HepG2 (cell line): ENCODE results near the gene WDR11. TPM values are rescaled to one million over a fixed set of nuclear protein-coding genes. Genes with fewer than 3 reads are reported as not detected.

Source experiments
- ATAC-seq: fragments of 200-7000 bp; cut with Tn5 transposase; 3 replicates; pipeline ENCODE4 v1.9.1; 2020; ENCODE audit warnings: mild to moderate bottlenecking, moderate library complexity
- BruUV-seq: library from RNA; stranded (reverse); fragments of 400-500 nt; replicated peaks from 2 replicates; lab custom pipeline; 2021; lab: Mats Ljungman, UMichigan
- CTCF ChIA-PET: fragments of 300-600 bp; formaldehyde crosslinking; extraction: SDS; loops from one replicate; lab custom pipeline; 2021; ENCODE audit warnings: low total read pairs, inconsistent platforms, low intra/inter-chr PET ratio; lab: Yijun Ruan, JAX
- POLR2A ChIA-PET: fragments of 350-600 bp; sonication (Branson Sonifier 250); formaldehyde crosslinking; loops from one replicate; lab custom pipeline; 2020; ENCODE audit warnings: antibody characterized with exemption, inconsistent platforms; lab: Yijun Ruan, JAX
- DNase-seq: peaks from one replicate; pipeline ENCODE4 v3.0.0-alpha.2; 2015; ENCODE audit warnings: low spot score
- FAIRE-seq: peaks from 3 replicates; lab custom pipeline; 2011; peaks lifted over from hg19 to GRCh38; lab: Jason Lieb, UNC
- H2AFZ ChIP-seq: one replicate; pipeline ENCODE4 v1.6.1; 2011; ENCODE audit warnings: low read length, inconsistent platforms
- H3K27ac ChIP-seq: fragments of 300-600 bp; 3 replicates; pipeline ENCODE4 v1.8.0; 2011; ENCODE audit warnings: mixed run types, mild to moderate bottlenecking, mixed read lengths, low read length, inconsistent platforms; ENCODE audit not compliant: insufficient read depth; ENCODE audit errors: extremely low read length
- H3K27me3 ChIP-seq, 2 experiments: fragments of 200-600 bp in 1 of 2; 2 replicates in 1 of 2; 3 replicates in 1 of 2; pipeline versions ENCODE4 v1.6.0 to v1.8.0; 2011; ENCODE audit warnings: low read length in 2 of 2, mild to moderate bottlenecking in 2 of 2, moderate library complexity in 2 of 2, inconsistent platforms in 1 of 2; ENCODE audit not compliant: insufficient read depth in 2 of 2, control insufficient read depth in 1 of 2
- H3K36me3 ChIP-seq, 2 experiments: fragments of 200-600 bp in 1 of 2; replicated peaks in 1 of 2; 2 replicates in 1 of 2; 3 replicates in 1 of 2; pipeline versions ENCODE4 v1.5.1 to v1.8.0; 2011; ENCODE audit warnings: low read length in 2 of 2, inconsistent platforms in 1 of 2; ENCODE audit not compliant: insufficient read depth in 2 of 2, control insufficient read depth in 1 of 2
- H3K4me1 ChIP-seq: 2 replicates; pipeline ENCODE4 v1.5.1; 2012; ENCODE audit warnings: low read length, inconsistent platforms; ENCODE audit not compliant: insufficient read depth
- H3K4me2 ChIP-seq: 2 replicates; pipeline ENCODE4 v1.6.0; 2011; ENCODE audit warnings: low read depth, low read length, inconsistent platforms
- H3K4me3 ChIP-seq, 3 experiments: fragments of 200-600 bp in 1 of 3; sonication (generic), shearing (Covaris generic) in 1 of 3; replicated peaks in 1 of 3; 2 replicates each; pipeline ENCODE4 v1.5.1; 2011 to 2016; ENCODE audit warnings: low read length in 3 of 3, inconsistent platforms in 2 of 3, low read depth in 2 of 3, mild to moderate bottlenecking in 2 of 3, control low read depth in 1 of 3, mixed read lengths in 1 of 3; ENCODE audit not compliant: insufficient read depth in 1 of 3
- H3K79me2 ChIP-seq: one replicate; pipeline ENCODE4 v1.6.1; 2011; ENCODE audit warnings: low read length, inconsistent platforms; ENCODE audit not compliant: insufficient read depth
- H3K9ac ChIP-seq: 2 replicates; pipeline ENCODE4 v1.6.0; 2011; ENCODE audit warnings: mild to moderate bottlenecking, low read depth, low read length, inconsistent platforms; ENCODE audit not compliant: insufficient read depth
- H3K9me3 ChIP-seq: 2 replicates; pipeline ENCODE4 v1.5.1; 2012; ENCODE audit warnings: mild to moderate bottlenecking, low read length
- H4K20me1 ChIP-seq: 2 replicates; pipeline ENCODE4 v1.6.0; 2011; ENCODE audit warnings: inconsistent platforms, mild to moderate bottlenecking, low read length, moderate library complexity; ENCODE audit not compliant: insufficient read depth
- CTCF ChIP-seq: sonication (generic); formaldehyde crosslinking; IDR thresholded peaks from 2 replicates; pipeline ENCODE4 v1.5.0; 2020; ENCODE audit warnings: mild to moderate bottlenecking, missing genetic modification reagents, moderate library complexity
- HNRNPUL1 ChIP-seq: fragments of 200-400 bp; formaldehyde crosslinking; IDR thresholded peaks from 2 replicates; pipeline ENCODE4 v1.6.1; 2017; ENCODE audit warnings: low read depth, mild to moderate bottlenecking, low read length, moderate library complexity
- PHB2 ChIP-seq: fragments of 450-650 bp; IDR thresholded peaks from 2 replicates; pipeline ENCODE4 v1.6.1; 2018; ENCODE audit not compliant: partially characterized antibody
- PLRG1 ChIP-seq: fragments of 450-650 bp; conservative IDR thresholded peaks from 2 replicates; pipeline ENCODE4 v1.6.1; 2016
- PREB ChIP-seq: sonication (generic); formaldehyde crosslinking; IDR thresholded peaks from 2 replicates; pipeline ENCODE4 v1.4.0; 2020; ENCODE audit warnings: missing genetic modification reagents
- RAD21 ChIP-seq: fragments of 450-650 bp; formaldehyde crosslinking; IDR thresholded peaks from 2 replicates; pipeline ENCODE4 v1.5.0; 2020; ENCODE audit warnings: mild to moderate bottlenecking
- RCOR2 ChIP-seq: IDR thresholded peaks from 2 replicates; pipeline ENCODE4 v1.6.1; 2016; ENCODE audit warnings: missing biosample characterization, missing genetic modification reagents
- SMC3 ChIP-seq: IDR thresholded peaks from 2 replicates; pipeline ENCODE4 v1.6.1; 2011; ENCODE audit warnings: low read length, improper control_type of control experiment
- STAG1 ChIP-seq: sonication (generic); formaldehyde crosslinking; IDR thresholded peaks from 2 replicates; pipeline ENCODE4 v1.4.0; 2020; ENCODE audit warnings: missing genetic modification reagents
- ZFP90 ChIP-seq: sonication (generic); formaldehyde crosslinking; IDR thresholded peaks from 2 replicates; pipeline ENCODE4 v1.8.0; 2022; ENCODE audit warnings: missing genetic modification reagents, mild to moderate bottlenecking, inconsistent platforms, borderline replicate concordance
- WGBS: methylation state at CpG from one replicate; pipeline ENCODE4 v1.1.6; 2017; ENCODE audit warnings: low lambda C conversion rate; 5-methylcytosine and 5-hydroxymethylcytosine counted together
- in situ Hi-C: cut with HindIII; loops from 2 replicates; pipeline ENCODE4 v1.10.0; 2017; ENCODE audit warnings: low pct_unique_long_range_greater_than_20kb; ENCODE audit not compliant: extremely low pct_ligation_motif_present
- intact Hi-C: fragments of 100-400 bp; cut with micrococcal nuclease; formaldehyde crosslinking; loops from one replicate; pipeline ENCODE4 v1.10.0; 2022; ENCODE audit not compliant: unreplicated experiment
- polyA plus RNA-seq, 8 experiments: library from polyadenylated mRNA; depleted of rRNA in 3 of 8; stranded (reverse) in 7 of 8; unstranded in 1 of 8; fragments of >200 nt; fragmentation: Illumina TruSeq in 4 of 8; extraction: Trizol in 4 of 8; gene quantifications; 2 replicates each; pipeline versions ENCODE4 v1.2.1 to v1.2.3, GENCODE V29; 2011 to 2016; ENCODE audit warnings: low read depth in 4 of 8, missing spikeins in 1 of 8, mixed read lengths in 1 of 8; ENCODE audit not compliant: insufficient read depth in 1 of 8
- total RNA-seq, 5 experiments: library from RNA; depleted of rRNA; stranded (reverse); fragments of >200 nt; fragmentation: Illumina TruSeq; extraction: Trizol; gene quantifications; 2 replicates each; pipeline ENCODE4 v1.2.3, GENCODE V29; 2016; ENCODE audit warnings: low read depth in 1 of 5
- TF ChIP-seq, protein P1 (sequence below): sonication (generic); formaldehyde crosslinking; conservative IDR thresholded peaks from 2 replicates; pipeline ENCODE4 v1.5.0; 2020; ENCODE audit warnings: missing genetic modification reagents
- TF ChIP-seq, protein P2 (sequence below): sonication (generic); formaldehyde crosslinking; IDR thresholded peaks from 2 replicates; pipeline ENCODE4 v1.5.0; 2020; ENCODE audit warnings: missing genetic modification reagents

WDR11 gene
- total and polyA plus RNA-seq, 2 of the 13 experiments (the other 11 are each of a cell fraction or from before 2014, with no cell fraction given): 38.0 to 45.2 TPM

GRCh38 chr10:120824881-120825309, 26.3 kb upstream of the WDR11 start:
- Histone ChIP-seq H3K4me3 (no peak overlapping the region), H3K79me2 (no peaks in the 10 kb centered on the region), H3K36me3 (no peaks in the 10 kb centered on the region), H3K4me2 (no peak overlapping the region), H4K20me1 (no peaks in the 10 kb centered on the region; the same call in 1 of the 2 replicates), H3K4me1 (peaks cover 6% of the 10 kb centered on the region; the same call in 1 of the 2 replicates), H3K27ac (no peak overlapping the region), H3K9ac (no peak overlapping the region), H3K9me3 (no peaks in the 10 kb centered on the region), H2AFZ (no peak overlapping the region), H3K27me3 (peaks cover 0 to 2% of the 10 kb centered on the region in 2 experiments; a peak in 1 of 5 replicates)
- no TSS peak for BruUV-seq
- ATAC-seq (peak; percentile 78), FAIRE-seq (peak; percentile 51), DNase-seq (peak; percentile 51)
- intact Hi-C loops (no loop called here), in situ Hi-C loops (no loop called here)
- CTCF ChIA-PET: no interaction called here
- POLR2A ChIA-PET: no interaction called here
- 28% methylated on average over 6 of the region's 9 CpGs for WGBS
- TF ChIP-seq, protein P1, sequence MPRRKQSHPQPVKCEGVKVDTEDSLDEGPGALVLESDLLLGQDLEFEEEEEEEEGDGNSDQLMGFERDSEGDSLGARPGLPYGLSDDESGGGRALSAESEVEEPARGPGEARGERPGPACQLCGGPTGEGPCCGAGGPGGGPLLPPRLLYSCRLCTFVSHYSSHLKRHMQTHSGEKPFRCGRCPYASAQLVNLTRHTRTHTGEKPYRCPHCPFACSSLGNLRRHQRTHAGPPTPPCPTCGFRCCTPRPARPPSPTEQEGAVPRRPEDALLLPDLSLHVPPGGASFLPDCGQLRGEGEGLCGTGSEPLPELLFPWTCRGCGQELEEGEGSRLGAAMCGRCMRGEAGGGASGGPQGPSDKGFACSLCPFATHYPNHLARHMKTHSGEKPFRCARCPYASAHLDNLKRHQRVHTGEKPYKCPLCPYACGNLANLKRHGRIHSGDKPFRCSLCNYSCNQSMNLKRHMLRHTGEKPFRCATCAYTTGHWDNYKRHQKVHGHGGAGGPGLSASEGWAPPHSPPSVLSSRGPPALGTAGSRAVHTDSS: no peak
- no peak for TF ChIP-seq HNRNPUL1
- TF ChIP-seq, protein P2, sequence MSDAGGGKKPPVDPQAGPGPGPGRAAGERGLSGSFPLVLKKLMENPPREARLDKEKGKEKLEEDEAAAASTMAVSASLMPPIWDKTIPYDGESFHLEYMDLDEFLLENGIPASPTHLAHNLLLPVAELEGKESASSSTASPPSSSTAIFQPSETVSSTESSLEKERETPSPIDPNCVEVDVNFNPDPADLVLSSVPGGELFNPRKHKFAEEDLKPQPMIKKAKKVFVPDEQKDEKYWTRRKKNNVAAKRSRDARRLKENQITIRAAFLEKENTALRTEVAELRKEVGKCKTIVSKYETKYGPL (CRISPR knock-in tag): no peak
- TF ChIP-seq PLRG1: no peak
- no peak for TF ChIP-seq RCOR2 (CRISPR knock-in tag)
- no peak for TF ChIP-seq PREB
- peak; percentile 62 for TF ChIP-seq STAG1 (CRISPR knock-in tag)
- TF ChIP-seq PHB2: no peak
- TF ChIP-seq RAD21 (CRISPR knock-in tag): peak; percentile 59
- TF ChIP-seq ZFP90 (CRISPR knock-in tag): no peak
- peak; percentile 76 for TF ChIP-seq CTCF
- TF ChIP-seq SMC3: peak; percentile 73; the same call in 1 of the 2 replicates
